Ascending aorta (tissue), 2 donors: ENCODE data around the gene CCDC149. TPM values are rescaled to one million over a fixed set of nuclear protein-coding genes. Genes with fewer than 3 reads are reported as not detected.

Experiments used
- DNase-seq, 2 donors: peaks; one replicate each; pipeline ENCODE4 v3.0.0-alpha.2; 2019; ENCODE audit warnings: low spot score in 2 of 2
- H3K27ac ChIP-seq, 2 donors: fragments of 200-600 bp; sonication (generic); one replicate each; pipeline ENCODE4 v1.5.1; 2016 to 2017; ENCODE audit warnings: mild to moderate bottlenecking in 1 of 2
- H3K27me3 ChIP-seq: fragments of 200-600 bp; sonication (generic); one replicate; pipeline ENCODE4 v1.5.1; 2017
- H3K36me3 ChIP-seq, 2 donors: fragments of 200-600 bp; sonication (generic); one replicate each; pipeline ENCODE4 v1.5.1; 2016
- H3K4me1 ChIP-seq, 2 donors: fragments of 200-600 bp; sonication (generic); one replicate each; pipeline ENCODE4 v1.5.1; 2016 to 2017; ENCODE audit warnings: mild to moderate bottlenecking in 1 of 2
- H3K4me3 ChIP-seq, 2 donors: fragments of 200-600 bp; sonication (generic); one replicate each; pipeline ENCODE4 v1.5.1; 2016 to 2017; ENCODE audit warnings: mild to moderate bottlenecking in 1 of 2
- H3K9me3 ChIP-seq, 2 donors: fragments of 200-600 bp; sonication (generic); one replicate each; pipeline ENCODE4 v1.5.1; 2016
- intact Hi-C: fragments of 100-400 bp; cut with DNase I; formaldehyde crosslinking; loops from one replicate; pipeline ENCODE4 v1.15.1; 2023
- total RNA-seq: library from RNA; depleted of rRNA; stranded (reverse); fragments of >200 nt; gene quantifications from one replicate; pipeline ENCODE4 v1.1.0, GENCODE V29; 2016
- TF ChIP-seq, protein P1 (sequence below), 3 experiments: fragments of 200-600 bp in 2 of 3; fragments of 450-650 bp in 1 of 3; sonication (generic) in 2 of 3; IDR thresholded peaks; one replicate each; pipeline ENCODE4 v1.5.1; 2016 to 2019; ENCODE audit warnings: antibody characterized with exemption in 3 of 3, mild to moderate bottlenecking in 1 of 3, moderate library complexity in 1 of 3

CCDC149 gene
- total RNA-seq, 1 donor from 2014 or later = 8.7 TPM

DNA sequence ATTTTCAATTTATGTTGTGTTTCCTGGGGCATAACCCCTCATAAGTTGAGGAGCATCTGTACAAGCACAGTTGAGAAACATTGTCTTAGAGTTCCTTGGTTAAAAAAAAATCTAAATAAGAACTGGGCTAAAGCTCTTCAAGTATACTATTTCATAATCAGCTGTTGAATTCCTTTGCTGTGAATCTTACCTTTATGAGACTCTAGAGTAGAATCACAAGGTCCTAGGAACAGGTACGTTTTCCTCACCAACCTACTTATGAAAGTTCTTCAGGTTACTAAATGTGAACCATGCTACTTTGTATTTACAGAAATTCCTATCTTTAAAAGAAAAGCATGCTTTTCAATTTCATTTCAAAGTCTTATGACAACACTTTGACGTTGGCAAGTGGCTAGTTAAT is 138.4 kb downstream of the CCDC149 start:
- TF ChIP-seq, protein P1, sequence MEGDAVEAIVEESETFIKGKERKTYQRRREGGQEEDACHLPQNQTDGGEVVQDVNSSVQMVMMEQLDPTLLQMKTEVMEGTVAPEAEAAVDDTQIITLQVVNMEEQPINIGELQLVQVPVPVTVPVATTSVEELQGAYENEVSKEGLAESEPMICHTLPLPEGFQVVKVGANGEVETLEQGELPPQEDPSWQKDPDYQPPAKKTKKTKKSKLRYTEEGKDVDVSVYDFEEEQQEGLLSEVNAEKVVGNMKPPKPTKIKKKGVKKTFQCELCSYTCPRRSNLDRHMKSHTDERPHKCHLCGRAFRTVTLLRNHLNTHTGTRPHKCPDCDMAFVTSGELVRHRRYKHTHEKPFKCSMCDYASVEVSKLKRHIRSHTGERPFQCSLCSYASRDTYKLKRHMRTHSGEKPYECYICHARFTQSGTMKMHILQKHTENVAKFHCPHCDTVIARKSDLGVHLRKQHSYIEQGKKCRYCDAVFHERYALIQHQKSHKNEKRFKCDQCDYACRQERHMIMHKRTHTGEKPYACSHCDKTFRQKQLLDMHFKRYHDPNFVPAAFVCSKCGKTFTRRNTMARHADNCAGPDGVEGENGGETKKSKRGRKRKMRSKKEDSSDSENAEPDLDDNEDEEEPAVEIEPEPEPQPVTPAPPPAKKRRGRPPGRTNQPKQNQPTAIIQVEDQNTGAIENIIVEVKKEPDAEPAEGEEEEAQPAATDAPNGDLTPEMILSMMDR (IDR thresholded peaks at IDR 0.05) = no peak
- Histone ChIP-seq H3K27ac (no peak overlapping the region), H3K36me3 (no peaks in the 10 kb centered on the region), H3K27me3 (no peaks in the 10 kb centered on the region), H3K4me1 (peaks cover 3 to 20% of the 10 kb centered on the region in 2 donors), H3K9me3 (no peaks in the 10 kb centered on the region), H3K4me3 (no peak overlapping the region)
- intact Hi-C loops = loop anchor here (10.0 kb wide), 1 partner anchor 1240 kb away; no protein-coding TSS in a partner anchor
- no peak for DNase-seq

DNA sequence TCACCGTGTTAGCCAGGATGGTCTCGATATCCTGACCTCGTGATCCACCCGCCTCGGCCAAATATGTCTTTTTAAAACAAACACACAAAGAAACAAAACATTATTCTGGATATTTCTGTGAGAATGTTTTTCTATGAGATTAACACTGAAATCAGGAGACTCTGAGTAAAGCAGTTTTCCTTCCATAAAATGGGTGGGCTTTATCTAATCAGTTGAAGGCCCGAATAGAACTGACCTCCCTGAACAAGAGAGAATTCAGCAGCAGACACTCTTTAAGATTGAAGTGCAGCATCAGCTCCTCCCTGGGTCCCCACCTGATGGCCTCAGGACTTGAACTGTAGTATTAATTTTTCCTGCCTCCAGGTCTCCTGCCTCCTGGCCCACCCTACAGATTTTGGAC is 139.9 kb downstream of the CCDC149 start:
- Histone ChIP-seq H3K4me3 (no peak overlapping the region), H3K36me3 (no peaks in the 10 kb centered on the region), H3K4me1 (peaks cover 0 to 6% of the 10 kb centered on the region in 2 donors), H3K27ac (no peak overlapping the region), H3K9me3 (no peaks in the 10 kb centered on the region), H3K27me3 (no peaks in the 10 kb centered on the region)
- intact Hi-C loops = loop anchor here (10.0 kb wide), 1 partner anchor 1242 kb away; no protein-coding TSS in a partner anchor
- TF ChIP-seq, protein P1 (IDR thresholded peaks at IDR 0.05) = no peak
- DNase-seq = no peak

DNA sequence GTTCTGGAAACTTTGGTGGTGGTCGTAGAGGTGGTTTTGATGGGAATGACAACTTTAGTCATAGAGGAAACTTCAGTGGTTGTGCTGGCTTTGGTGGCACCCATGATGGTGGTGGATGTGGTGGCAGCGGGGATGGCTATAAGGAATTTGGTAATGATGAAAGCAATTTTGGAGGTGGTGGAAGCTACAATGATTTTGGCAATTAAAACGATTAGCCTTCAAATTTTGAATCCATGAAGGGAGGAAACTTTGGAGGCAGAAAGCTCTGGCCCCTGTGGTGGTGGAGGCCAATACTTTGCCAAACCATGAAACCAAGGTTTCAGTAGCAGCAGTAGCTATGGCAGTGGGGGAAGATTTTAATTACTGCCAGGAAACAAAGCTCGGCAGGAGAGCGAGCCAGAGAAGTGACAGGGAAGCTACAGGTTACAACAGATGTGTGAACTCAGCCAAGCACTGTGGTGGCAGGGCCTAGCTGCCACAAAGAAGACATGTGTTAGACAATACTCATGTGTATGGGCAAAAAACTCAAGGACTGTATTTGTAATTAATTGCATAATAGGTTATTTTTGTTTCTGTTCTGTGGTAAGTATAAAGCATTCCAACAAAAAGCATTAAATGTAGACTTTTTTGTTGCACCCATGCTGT is 140.7 kb downstream of the CCDC149 start:
- Histone ChIP-seq H3K9me3 (no peaks in the 10 kb centered on the region), H3K4me3 (no peak overlapping the region), H3K27ac (no peak overlapping the region), H3K27me3 (no peaks in the 10 kb centered on the region), H3K4me1 (no peaks in the 10 kb centered on the region), H3K36me3 (no peaks in the 10 kb centered on the region)
- intact Hi-C loops = loop anchor here (10.0 kb wide), 1 partner anchor 1243 kb away; no protein-coding TSS in a partner anchor
- no peak for DNase-seq
- TF ChIP-seq, protein P1 (IDR thresholded peaks at IDR 0.05) = no peak

DNA sequence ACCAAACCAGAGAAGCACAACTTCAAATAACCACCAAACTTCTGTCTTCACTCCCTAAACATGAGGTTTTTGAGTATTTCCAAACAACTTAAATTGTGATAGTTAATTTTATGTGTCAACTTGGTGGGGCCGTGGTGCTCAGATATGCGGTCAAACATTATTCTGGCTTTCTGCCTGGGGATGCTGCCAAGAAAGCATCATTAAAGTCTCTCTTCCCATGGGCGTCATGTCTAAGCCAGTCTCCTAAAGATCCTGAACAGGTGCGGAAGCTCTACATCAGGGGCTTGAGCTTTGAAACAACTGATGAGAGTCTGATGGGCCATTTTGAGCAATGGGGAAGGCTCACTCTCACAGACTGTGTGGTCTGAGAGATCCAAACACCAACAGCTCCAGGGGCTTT is 141.6 kb downstream of the CCDC149 start:
- Histone ChIP-seq H3K36me3 (no peaks in the 10 kb centered on the region), H3K27ac (no peak overlapping the region), H3K9me3 (no peaks in the 10 kb centered on the region), H3K4me3 (no peak overlapping the region), H3K4me1 (no peaks in the 10 kb centered on the region), H3K27me3 (no peaks in the 10 kb centered on the region)
- TF ChIP-seq, protein P1 (IDR thresholded peaks at IDR 0.05) = no peak
- intact Hi-C loops = loop anchor here (10.0 kb wide), 1 partner anchor 1244 kb away; no protein-coding TSS in a partner anchor
- DNase-seq = no peak

DNA sequence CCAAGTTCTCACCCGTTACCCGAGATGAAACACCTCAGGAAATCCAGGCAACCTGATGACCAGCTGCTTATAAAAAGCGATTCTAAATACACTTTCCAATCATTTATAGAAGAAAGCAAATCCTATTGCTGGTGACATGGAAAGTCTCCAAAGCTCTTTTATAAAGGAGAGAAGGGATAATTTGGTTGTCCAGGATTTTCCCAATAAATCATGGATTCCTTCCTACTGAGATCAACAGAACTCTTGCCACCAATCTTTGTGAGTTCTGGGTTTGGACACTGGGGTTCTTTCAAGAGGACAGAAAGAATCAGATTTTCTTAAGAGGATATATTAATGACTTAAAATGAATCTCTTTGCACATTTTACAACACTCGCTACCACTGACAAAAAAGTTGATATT is 142.2 kb downstream of the CCDC149 start:
- Histone ChIP-seq H3K4me3 (no peak overlapping the region), H3K4me1 (no peaks in the 10 kb centered on the region), H3K9me3 (no peaks in the 10 kb centered on the region), H3K27ac (no peak overlapping the region), H3K27me3 (no peaks in the 10 kb centered on the region), H3K36me3 (no peaks in the 10 kb centered on the region)
- intact Hi-C loops = loop anchor here (10.0 kb wide), 1 partner anchor 1244 kb away; no protein-coding TSS in a partner anchor
- TF ChIP-seq, protein P1 (IDR thresholded peaks at IDR 0.05) = no peak
- DNase-seq = no peak
